ENCODE results near the gene NDUFB10. TPM values are rescaled to one million over a fixed set of nuclear protein-coding genes. Genes with fewer than 3 reads are reported as not detected.
A peak's percentile ranks its signal among the peaks of the same experiment; 100 is the strongest.

NDUFB10 gene
- total RNA-seq, 1 donor from 2014 or later, result 122 TPM

DNA sequence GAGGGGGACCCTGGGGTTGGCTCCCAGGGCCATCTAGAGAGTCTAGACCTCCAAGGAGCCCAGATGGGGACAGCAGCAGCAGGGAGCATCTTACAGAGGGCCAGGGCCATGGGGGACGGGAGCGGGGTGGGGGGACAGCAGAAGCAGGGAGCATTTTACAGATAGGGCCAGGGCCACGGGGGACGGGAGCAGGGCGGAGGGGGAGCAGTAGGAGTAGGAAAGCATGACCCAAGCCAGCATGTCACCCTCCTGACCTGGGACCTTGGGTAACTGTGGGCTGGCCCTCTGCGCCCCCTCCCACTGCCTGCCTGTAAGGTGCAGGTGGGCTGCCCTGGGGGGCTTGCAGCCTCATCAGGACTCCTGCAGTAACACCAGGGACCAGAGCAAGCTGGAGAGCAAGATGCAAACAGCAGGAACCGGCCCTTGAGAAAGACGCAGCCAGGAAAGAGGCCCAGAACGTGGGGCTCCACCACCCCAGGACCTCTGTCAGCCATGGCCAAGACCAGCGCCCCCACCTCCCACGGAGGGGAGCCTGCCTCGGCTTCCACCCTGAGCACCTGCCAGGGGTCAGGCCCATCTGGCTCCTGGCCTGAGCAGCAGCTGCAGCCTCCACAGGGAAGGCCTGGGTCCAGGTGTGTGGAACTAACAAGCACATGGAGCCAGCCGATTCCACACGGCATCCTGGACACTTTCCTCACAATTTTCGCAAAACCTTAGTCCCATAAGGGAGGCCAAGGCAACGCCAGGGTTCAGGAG, 47.9 kb downstream of the NDUFB10 start:
- Mint-ChIP-seq H3K27ac (peak overlapping the region; percentile 90), H3K4me1 (ENCODE audit: unreplicated experiment) (peaks cover 15% of the 10 kb centered on the region), H3K4me3 (peak overlapping the region; percentile 89), H3K36me3 (no peaks in the 10 kb centered on the region), H3K9me3 (no peaks in the 10 kb centered on the region), H3K27me3 (no peaks in the 10 kb centered on the region)
- no peak for DNase-seq (ENCODE audit: extremely low spot score, unreplicated experiment)
- TF ChIP-seq, protein P1, sequence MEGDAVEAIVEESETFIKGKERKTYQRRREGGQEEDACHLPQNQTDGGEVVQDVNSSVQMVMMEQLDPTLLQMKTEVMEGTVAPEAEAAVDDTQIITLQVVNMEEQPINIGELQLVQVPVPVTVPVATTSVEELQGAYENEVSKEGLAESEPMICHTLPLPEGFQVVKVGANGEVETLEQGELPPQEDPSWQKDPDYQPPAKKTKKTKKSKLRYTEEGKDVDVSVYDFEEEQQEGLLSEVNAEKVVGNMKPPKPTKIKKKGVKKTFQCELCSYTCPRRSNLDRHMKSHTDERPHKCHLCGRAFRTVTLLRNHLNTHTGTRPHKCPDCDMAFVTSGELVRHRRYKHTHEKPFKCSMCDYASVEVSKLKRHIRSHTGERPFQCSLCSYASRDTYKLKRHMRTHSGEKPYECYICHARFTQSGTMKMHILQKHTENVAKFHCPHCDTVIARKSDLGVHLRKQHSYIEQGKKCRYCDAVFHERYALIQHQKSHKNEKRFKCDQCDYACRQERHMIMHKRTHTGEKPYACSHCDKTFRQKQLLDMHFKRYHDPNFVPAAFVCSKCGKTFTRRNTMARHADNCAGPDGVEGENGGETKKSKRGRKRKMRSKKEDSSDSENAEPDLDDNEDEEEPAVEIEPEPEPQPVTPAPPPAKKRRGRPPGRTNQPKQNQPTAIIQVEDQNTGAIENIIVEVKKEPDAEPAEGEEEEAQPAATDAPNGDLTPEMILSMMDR (conservative IDR thresholded peaks at IDR 0.05), result no peak

GRCh38 chr16:2008009-2008526, 48.7 kb downstream of the NDUFB10 start:
- Mint-ChIP-seq H3K9me3 (no peaks in the 10 kb centered on the region), H3K4me3 (peak overlapping the region; percentile 89), H3K27ac (peak overlapping the region; percentile 90), H3K4me1 (ENCODE audit: unreplicated experiment) (peaks cover 15% of the 10 kb centered on the region), H3K36me3 (no peaks in the 10 kb centered on the region), H3K27me3 (no peaks in the 10 kb centered on the region)
- no peak for DNase-seq (ENCODE audit: extremely low spot score, unreplicated experiment)
- TF ChIP-seq, protein P1 (conservative IDR thresholded peaks at IDR 0.05), result no peak

GRCh38 chr16:2008631-2009163, 49.4 kb downstream of the NDUFB10 start:
- no peak for DNase-seq (ENCODE audit: extremely low spot score, unreplicated experiment)
- Mint-ChIP-seq H3K4me3 (peak overlapping the region; percentile 89), H3K9me3 (no peaks in the 10 kb centered on the region), H3K27ac (peak overlapping the region; percentile 90), H3K36me3 (no peaks in the 10 kb centered on the region), H3K27me3 (no peaks in the 10 kb centered on the region), H3K4me1 (ENCODE audit: unreplicated experiment) (peaks cover 15% of the 10 kb centered on the region)
- TF ChIP-seq, protein P1 (conservative IDR thresholded peaks at IDR 0.05), result no peak

DNA sequence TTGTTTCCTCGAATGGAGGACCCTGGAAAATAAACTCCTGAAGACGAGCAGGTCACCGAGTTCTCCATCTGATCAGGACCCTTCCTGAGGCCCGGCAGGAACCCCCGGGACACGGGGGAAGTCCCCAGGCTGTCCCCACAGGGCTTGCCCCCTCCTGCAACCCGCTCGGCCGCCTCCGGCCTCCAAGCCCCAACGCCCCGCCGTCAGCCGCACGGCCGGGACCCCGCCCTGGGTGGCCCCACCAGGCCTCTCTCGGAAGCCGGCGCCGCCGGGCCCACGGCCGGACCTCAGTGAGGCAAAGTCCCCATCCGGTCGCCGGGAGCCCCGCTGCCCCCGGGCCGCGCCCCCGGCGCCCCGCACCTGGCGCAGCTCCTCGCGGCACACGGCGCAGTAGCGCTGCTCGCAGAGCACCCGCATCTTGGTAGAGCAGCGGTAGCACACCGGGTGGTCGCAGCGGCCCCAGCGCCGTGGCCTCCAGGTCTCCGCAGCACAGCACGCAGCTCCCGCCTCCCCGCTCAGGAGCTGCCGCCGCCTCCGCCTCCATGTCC, 49.9 kb downstream of the NDUFB10 start:
- Mint-ChIP-seq H3K36me3 (no peaks in the 10 kb centered on the region), H3K27ac (peak overlapping the region; percentile 90), H3K4me1 (ENCODE audit: unreplicated experiment) (peaks cover 15% of the 10 kb centered on the region), H3K4me3 (peak overlapping the region; percentile 89), H3K9me3 (no peaks in the 10 kb centered on the region), H3K27me3 (no peaks in the 10 kb centered on the region)
- no peak for DNase-seq (ENCODE audit: extremely low spot score, unreplicated experiment)
- TF ChIP-seq, protein P1 (conservative IDR thresholded peaks at IDR 0.05), result no peak

DNA sequence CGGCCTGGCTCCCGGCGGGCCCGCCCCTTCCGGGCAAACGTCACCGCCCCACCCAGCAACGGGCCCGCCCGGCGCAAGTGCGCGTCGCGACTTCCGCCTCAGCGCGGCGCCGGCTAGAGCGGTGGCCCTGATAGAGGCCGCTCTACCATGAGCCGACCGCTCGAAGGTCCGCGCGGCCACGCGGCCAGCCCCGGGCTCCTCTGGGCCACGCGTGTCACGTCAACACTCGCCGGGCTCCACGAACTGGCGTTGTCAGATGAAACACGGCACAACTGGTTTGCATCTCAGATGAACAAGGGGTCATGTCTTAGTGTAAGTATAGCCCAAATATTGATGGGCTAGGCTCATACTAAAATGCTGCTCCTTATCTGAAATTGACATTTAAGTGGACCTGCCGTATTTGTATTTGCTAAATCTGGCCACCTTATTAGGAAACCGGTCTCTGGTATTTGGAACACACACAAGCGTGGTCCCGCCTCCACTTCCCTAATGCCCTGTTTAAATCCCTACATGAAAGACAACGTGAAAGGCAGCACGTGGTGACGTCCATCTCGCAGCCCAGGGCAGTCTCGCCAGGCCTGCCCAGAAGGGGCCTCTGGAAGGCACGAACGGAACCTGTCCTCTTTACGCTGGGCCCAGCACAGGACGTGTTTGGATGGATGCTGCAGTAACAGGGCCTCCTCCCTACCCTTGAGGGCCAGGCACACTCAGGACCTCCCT, 50.6 kb downstream of the NDUFB10 start, which contains the start of gene ZNF598:
ZNF598 (minus strand) TSS at position 31 of the 720 bp plus-strand sequence.
- DNase-seq (ENCODE audit: extremely low spot score, unreplicated experiment), result no peak
- H3K36me3 Mint-ChIP-seq, result no peaks in the 10 kb centered on the region
- H3K27ac Mint-ChIP-seq, result peak within 1 kb of the TSS; percentile 98
- peak within 1 kb of the TSS; percentile 95 for H3K4me3 Mint-ChIP-seq
- no peaks in the 10 kb centered on the region for H3K27me3 Mint-ChIP-seq
- TF ChIP-seq, protein P1 (conservative IDR thresholded peaks at IDR 0.05), result no peak
- no peaks in the 10 kb centered on the region for H3K9me3 Mint-ChIP-seq
- peaks cover 15% of the 10 kb centered on the region for H3K4me1 Mint-ChIP-seq (ENCODE audit: unreplicated experiment)

Data from type B pancreatic cell (in vitro differentiated cells).